HCT116 (cell line): ENCODE measurements around the gene ZNF789.

ENCODE experiments used
- ATF3 ChIP-seq: IDR thresholded peaks from 2 replicates; pipeline ENCODE4 v1.6.1; 2012
- EZH2phosphoT487 ChIP-seq: fragments of 200-600 bp; IDR thresholded peaks from 2 replicates; pipeline ENCODE4 v1.6.1; 2018; ENCODE audit warnings: antibody characterized with exemption, borderline replicate concordance
- JUND ChIP-seq: IDR thresholded peaks from 2 replicates; pipeline ENCODE4 v1.6.1; 2012
- MAX ChIP-seq: IDR thresholded peaks from 2 replicates; pipeline ENCODE4 v1.6.1; 2012
- POLR2A ChIP-seq: IDR thresholded peaks from 2 replicates; pipeline ENCODE4 v1.7.0; 2011; ENCODE audit warnings: borderline replicate concordance; ENCODE audit not compliant: insufficient read depth, insufficient read length; ENCODE audit errors: extremely low read depth
- POLR2AphosphoS5 ChIP-seq: IDR thresholded peaks from 2 replicates; pipeline ENCODE4 v1.6.1; 2011; ENCODE audit warnings: mild to moderate bottlenecking, low read depth, low read length, moderate library complexity
- RAD21 ChIP-seq: IDR thresholded peaks from 2 replicates; pipeline ENCODE4 v1.6.1; 2012; ENCODE audit warnings: low read depth, mild to moderate bottlenecking
- REST ChIP-seq: IDR thresholded peaks from 2 replicates; pipeline ENCODE4 v1.6.1; 2012; ENCODE audit warnings: low read depth
- SIN3A ChIP-seq: IDR thresholded peaks from 2 replicates; pipeline ENCODE4 v1.6.1; 2012; ENCODE audit warnings: low read depth
- YY1 ChIP-seq: IDR thresholded peaks from 2 replicates; pipeline ENCODE4 v1.6.1; 2011; ENCODE audit warnings: low read length, low read depth, moderate library complexity, mild to moderate bottlenecking; ENCODE audit not compliant: insufficient replicate concordance; ENCODE audit errors: extremely low read depth
- ZFX ChIP-seq: fragments of 450-650 bp; IDR thresholded peaks from 2 replicates; pipeline ENCODE4 v1.6.1; 2017
- TF ChIP-seq, protein P1 (sequence below), 3 experiments: fragments of 200-600 bp in 1 of 3; sonication (generic) in 1 of 3; IDR thresholded peaks in 2 of 3; conservative IDR thresholded peaks in 1 of 3; 2 replicates each; pipeline ENCODE4 v1.5.1; 2012 to 2017; ENCODE audit warnings: low read depth in 2 of 3, low read length in 2 of 3, antibody characterized with exemption in 1 of 3, borderline replicate concordance in 1 of 3, control low read depth in 1 of 3, mild to moderate bottlenecking in 1 of 3, mixed read lengths in 1 of 3, mixed run types in 1 of 3, moderate library complexity in 1 of 3; ENCODE audit not compliant: insufficient read depth in 1 of 3
- TF ChIP-seq, protein P2 (sequence below): IDR thresholded peaks from 2 replicates; pipeline ENCODE4 v1.6.1; 2011; ENCODE audit warnings: mild to moderate bottlenecking, low read length, moderate library complexity; ENCODE audit not compliant: insufficient replicate concordance; ENCODE audit errors: extremely low read depth

- TF ChIP-seq, protein P1, sequence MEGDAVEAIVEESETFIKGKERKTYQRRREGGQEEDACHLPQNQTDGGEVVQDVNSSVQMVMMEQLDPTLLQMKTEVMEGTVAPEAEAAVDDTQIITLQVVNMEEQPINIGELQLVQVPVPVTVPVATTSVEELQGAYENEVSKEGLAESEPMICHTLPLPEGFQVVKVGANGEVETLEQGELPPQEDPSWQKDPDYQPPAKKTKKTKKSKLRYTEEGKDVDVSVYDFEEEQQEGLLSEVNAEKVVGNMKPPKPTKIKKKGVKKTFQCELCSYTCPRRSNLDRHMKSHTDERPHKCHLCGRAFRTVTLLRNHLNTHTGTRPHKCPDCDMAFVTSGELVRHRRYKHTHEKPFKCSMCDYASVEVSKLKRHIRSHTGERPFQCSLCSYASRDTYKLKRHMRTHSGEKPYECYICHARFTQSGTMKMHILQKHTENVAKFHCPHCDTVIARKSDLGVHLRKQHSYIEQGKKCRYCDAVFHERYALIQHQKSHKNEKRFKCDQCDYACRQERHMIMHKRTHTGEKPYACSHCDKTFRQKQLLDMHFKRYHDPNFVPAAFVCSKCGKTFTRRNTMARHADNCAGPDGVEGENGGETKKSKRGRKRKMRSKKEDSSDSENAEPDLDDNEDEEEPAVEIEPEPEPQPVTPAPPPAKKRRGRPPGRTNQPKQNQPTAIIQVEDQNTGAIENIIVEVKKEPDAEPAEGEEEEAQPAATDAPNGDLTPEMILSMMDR (IDR thresholded peaks at IDR 0.05 in 2 of 3, conservative IDR thresholded peaks at IDR 0.05 in 1 of 3; ENCODE audit: borderline replicate concordance in 1 of 3, insufficient read depth in 1 of 3, low read depth in 2 of 3, low read length in 2 of 3) = no peak
- TF ChIP-seq YY1 (no peak), ZFX (no peak), MAX (no peak), POLR2A (no peak), EZH2phosphoT487 (no peak), SIN3A (no peak), POLR2AphosphoS5 (no peak), RAD21 (no peak), ATF3 (no peak), REST (no peak), JUND (no peak)
- TF ChIP-seq, protein P2, sequence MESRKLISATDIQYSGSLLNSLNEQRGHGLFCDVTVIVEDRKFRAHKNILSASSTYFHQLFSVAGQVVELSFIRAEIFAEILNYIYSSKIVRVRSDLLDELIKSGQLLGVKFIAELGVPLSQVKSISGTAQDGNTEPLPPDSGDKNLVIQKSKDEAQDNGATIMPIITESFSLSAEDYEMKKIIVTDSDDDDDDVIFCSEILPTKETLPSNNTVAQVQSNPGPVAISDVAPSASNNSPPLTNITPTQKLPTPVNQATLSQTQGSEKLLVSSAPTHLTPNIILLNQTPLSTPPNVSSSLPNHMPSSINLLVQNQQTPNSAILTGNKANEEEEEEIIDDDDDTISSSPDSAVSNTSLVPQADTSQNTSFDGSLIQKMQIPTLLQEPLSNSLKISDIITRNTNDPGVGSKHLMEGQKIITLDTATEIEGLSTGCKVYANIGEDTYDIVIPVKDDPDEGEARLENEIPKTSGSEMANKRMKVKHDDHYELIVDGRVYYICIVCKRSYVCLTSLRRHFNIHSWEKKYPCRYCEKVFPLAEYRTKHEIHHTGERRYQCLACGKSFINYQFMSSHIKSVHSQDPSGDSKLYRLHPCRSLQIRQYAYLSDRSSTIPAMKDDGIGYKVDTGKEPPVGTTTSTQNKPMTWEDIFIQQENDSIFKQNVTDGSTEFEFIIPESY = no peak
Observed at GRCh38 chr7:99452541-99452940, 20.1 kb upstream of the ZNF789 start.
